GM13976 (cell line): ENCODE results near the gene NCAPD3.
"Not testable (repeated sequence)": the region's sequence is repeated elsewhere in the genome, so short reads cannot be mapped to it uniquely, and the experiment has no call there.

Source experiments
- DNase-seq: peaks from one replicate; pipeline ENCODE4 v3.0.0; 2012; ENCODE audit warnings: low spot score
- in situ Hi-C: fragments of 300-500 bp; cut with MboI; formaldehyde crosslinking; loops from one replicate; pipeline ENCODE4 v1.12.0; 2022; ENCODE audit warnings: low sequenced_read_pairs, mixed read lengths, inconsistent platforms; ENCODE audit not compliant: unreplicated experiment
- TF ChIP-seq, protein P1 (sequence below): IDR thresholded peaks from 2 replicates; pipeline ENCODE4 v1.5.1; 2012; ENCODE audit warnings: borderline replicate concordance, mild to moderate bottlenecking; ENCODE audit not compliant: insufficient read depth; ENCODE audit errors: extremely low read depth, missing control alignments, control extremely low read depth

Gene NCAPD3

GRCh38 chr11:134196756-134197155 is 27.0 kb downstream of the NCAPD3 start:
- TF ChIP-seq, protein P1, sequence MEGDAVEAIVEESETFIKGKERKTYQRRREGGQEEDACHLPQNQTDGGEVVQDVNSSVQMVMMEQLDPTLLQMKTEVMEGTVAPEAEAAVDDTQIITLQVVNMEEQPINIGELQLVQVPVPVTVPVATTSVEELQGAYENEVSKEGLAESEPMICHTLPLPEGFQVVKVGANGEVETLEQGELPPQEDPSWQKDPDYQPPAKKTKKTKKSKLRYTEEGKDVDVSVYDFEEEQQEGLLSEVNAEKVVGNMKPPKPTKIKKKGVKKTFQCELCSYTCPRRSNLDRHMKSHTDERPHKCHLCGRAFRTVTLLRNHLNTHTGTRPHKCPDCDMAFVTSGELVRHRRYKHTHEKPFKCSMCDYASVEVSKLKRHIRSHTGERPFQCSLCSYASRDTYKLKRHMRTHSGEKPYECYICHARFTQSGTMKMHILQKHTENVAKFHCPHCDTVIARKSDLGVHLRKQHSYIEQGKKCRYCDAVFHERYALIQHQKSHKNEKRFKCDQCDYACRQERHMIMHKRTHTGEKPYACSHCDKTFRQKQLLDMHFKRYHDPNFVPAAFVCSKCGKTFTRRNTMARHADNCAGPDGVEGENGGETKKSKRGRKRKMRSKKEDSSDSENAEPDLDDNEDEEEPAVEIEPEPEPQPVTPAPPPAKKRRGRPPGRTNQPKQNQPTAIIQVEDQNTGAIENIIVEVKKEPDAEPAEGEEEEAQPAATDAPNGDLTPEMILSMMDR = no peak
- no peak for DNase-seq
- in situ Hi-C loops = no loop called here

DNA sequence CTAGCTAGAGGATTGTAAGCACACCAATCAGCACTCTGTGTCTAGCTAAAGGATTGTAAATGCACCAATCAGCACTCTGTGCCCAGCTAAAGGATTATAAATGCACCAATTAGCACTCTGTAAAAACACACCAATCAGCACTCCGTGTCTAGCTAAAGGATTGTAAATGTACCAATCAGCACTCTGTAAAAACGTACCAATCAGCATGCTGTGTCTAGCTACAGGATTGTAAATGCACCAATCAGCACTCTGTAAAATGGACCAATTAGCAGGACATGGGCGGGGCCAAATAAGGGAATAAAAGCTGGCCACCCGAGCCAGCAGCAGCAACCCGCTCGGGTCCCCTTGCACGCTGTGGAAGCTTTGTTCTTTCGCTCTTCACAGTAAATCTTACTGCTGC is 35.7 kb downstream of the NCAPD3 start:
- DNase-seq, in situ Hi-C loops: not testable (repeated sequence)

GRCh38 chr11:134181707-134182106 is 42.1 kb downstream of the NCAPD3 start:
- in situ Hi-C loops = no loop called here
- DNase-seq = no peak
- TF ChIP-seq, protein P1 = no peak

DNA sequence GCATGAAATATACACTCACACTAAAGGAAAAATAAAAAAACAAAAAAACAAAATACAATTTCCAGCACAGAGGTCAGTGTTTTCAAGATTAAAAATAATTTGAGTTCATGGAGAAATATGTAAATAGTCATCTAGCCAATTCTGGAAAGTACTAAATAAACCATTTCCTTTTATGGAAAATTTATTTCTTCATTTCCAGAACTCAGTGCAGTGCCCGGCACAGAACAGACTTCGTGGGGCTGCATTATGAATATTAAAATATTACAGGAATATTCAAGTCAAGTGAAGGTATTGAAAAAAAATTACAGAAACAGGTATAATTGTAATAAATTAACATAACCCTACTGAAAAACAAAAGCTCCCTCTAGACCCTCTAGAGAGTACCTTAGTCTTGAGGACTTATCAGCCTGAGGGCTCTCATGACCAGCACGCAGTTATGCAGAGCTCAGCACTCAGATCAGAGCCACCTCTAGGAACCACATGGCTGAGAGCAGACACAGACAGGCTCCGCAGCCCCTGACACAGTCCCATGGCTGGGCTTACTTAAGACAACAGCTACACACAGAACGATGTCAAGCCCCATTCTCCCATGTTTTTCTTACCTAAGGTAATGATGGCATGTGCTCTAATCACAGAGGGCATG is 45.6 kb downstream of the NCAPD3 start:
- no peak for DNase-seq
- TF ChIP-seq, protein P1 = no peak
- in situ Hi-C loops = no loop called here

DNA sequence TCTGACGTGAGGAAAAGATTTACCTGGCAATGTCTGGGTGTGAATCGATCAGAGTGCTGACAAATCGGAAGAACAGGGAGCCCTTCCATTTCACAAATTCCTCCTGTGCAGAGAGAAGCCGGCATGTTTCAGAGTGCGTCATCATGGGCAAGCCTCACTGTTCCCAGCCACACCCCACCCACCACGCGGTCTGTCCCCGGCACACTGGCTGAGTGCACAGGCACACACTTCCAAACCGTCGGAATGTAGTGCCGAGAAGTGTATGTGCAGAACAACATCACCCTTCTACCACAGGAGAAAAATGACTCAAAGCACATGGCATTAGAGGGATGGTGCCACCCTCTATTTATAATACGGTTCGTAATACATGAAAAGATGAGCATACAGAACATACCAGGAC is 47.5 kb downstream of the NCAPD3 start:
- DNase-seq = no peak
- in situ Hi-C loops = no loop called here
- TF ChIP-seq, protein P1 = no peak

GRCh38 chr11:134173296-134173695 is 50.5 kb downstream of the NCAPD3 start:
- TF ChIP-seq, protein P1 = no peak
- in situ Hi-C loops = no loop called here
- DNase-seq = no peak

DNA sequence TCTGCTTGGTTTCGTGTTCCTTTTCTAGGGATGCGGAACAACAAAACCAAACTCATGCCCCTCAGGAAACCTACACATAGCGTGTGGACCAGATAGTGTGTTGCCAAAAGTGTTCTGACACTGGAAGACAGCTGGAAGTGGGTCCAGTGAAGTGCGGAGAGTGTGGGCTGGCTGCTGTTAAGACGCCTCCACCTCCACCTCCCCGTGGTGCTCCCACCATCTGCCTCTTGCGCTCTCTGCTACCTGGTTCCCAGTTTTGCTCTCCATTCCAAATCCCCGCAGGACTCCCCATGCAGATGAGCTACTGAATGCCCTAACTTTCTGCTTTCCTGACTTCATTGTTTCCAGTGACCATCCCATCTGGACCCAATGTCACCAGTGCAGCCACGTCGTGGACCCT is 51.8 kb downstream of the NCAPD3 start:
- no peak for DNase-seq
- TF ChIP-seq, protein P1 = no peak
- in situ Hi-C loops = no loop called here
